Measurements from ENCODE around the gene DPH2.

Gene DPH2

GRCh38 chr1:43974443-43975248 is 4.8 kb downstream of the DPH2 start, which contains the start of gene ATP6V0B:
ATP6V0B (plus strand) TSS chr1:43974960; CDS start chr1:43975041, 81 bp downstream.
- peak; percentile 96 for DNase-seq
- H3K27me3 ChIP-seq (ENCODE audit: insufficient read depth, low read depth, severe bottlenecking), result no peaks in the 10 kb centered on the region
- peak; percentile 18; the same call in 1 of the 2 replicates for TF ChIP-seq CTCF (IDR thresholded peaks at IDR 0.05; ENCODE audit: low read depth, low read length)
- peak within 1 kb of the TSS; percentile 85 for H3K27ac ChIP-seq
- H3K9me3 ChIP-seq (ENCODE audit: severe bottlenecking), result no peaks in the 10 kb centered on the region
- peaks cover 49% of the 10 kb centered on the region for H3K36me3 ChIP-seq
- peak within 1 kb of the TSS; percentile 74 for H3K4me3 ChIP-seq (ENCODE audit: low read depth, low read length)

GRCh38 chr1:43975249-43975961 is 5.6 kb downstream of the DPH2 start:
- Histone ChIP-seq H3K9me3 (ENCODE audit: severe bottlenecking) (no peaks in the 10 kb centered on the region), H3K4me3 (ENCODE audit: low read depth, low read length) (peak overlapping the region; percentile 74), H3K27ac (peak overlapping the region; percentile 85), H3K27me3 (ENCODE audit: insufficient read depth, low read depth, severe bottlenecking) (no peaks in the 10 kb centered on the region), H3K36me3 (peaks cover 50% of the 10 kb centered on the region)
- TF ChIP-seq CTCF (IDR thresholded peaks at IDR 0.05; ENCODE audit: low read depth, low read length), result no peak
- no peak for DNase-seq

- H3K27me3 ChIP-seq (ENCODE audit: insufficient read depth, low read depth, severe bottlenecking), result no peaks in the 10 kb centered on the region
- H3K27ac ChIP-seq, result no peak overlapping the region
- TF ChIP-seq CTCF (IDR thresholded peaks at IDR 0.05; ENCODE audit: low read depth, low read length), result no peak
- no peaks in the 10 kb centered on the region for H3K9me3 ChIP-seq (ENCODE audit: severe bottlenecking)
- no peak for DNase-seq
- no peak overlapping the region; the same call in 1 of the 2 replicates for H3K4me3 ChIP-seq (ENCODE audit: low read depth, low read length)
- peaks cover 55% of the 10 kb centered on the region for H3K36me3 ChIP-seq
Observed at GRCh38 chr1:43976045-43976444, 6.2 kb downstream of the DPH2 start.

GRCh38 chr1:43976890-43977289 is 7.1 kb downstream of the DPH2 start:
- Histone ChIP-seq H3K27me3 (ENCODE audit: insufficient read depth, low read depth, severe bottlenecking) (no peaks in the 10 kb centered on the region), H3K27ac (no peak overlapping the region), H3K36me3 (peaks cover 57% of the 10 kb centered on the region), H3K4me3 (ENCODE audit: low read depth, low read length) (no peak overlapping the region), H3K9me3 (ENCODE audit: severe bottlenecking) (no peaks in the 10 kb centered on the region)
- no peak for DNase-seq
- no peak for TF ChIP-seq CTCF (IDR thresholded peaks at IDR 0.05; ENCODE audit: low read depth, low read length)

GRCh38 chr1:43977376-43978263 is 7.8 kb downstream of the DPH2 start:
- Histone ChIP-seq H3K36me3 (peaks cover 55% of the 10 kb centered on the region), H3K27ac (no peak overlapping the region), H3K9me3 (ENCODE audit: severe bottlenecking) (no peaks in the 10 kb centered on the region), H3K4me3 (ENCODE audit: low read depth, low read length) (no peak overlapping the region), H3K27me3 (ENCODE audit: insufficient read depth, low read depth, severe bottlenecking) (no peaks in the 10 kb centered on the region)
- TF ChIP-seq CTCF (IDR thresholded peaks at IDR 0.05; ENCODE audit: low read depth, low read length), result no peak
- DNase-seq, result no peak

Measured in WERI-Rb-1 (cell line).